Astrocyte of the spinal cord (primary cell): ENCODE measurements around the gene CAMK2B.
"Not testable (repeated sequence)": the region's sequence is repeated elsewhere in the genome, so short reads cannot be mapped to it uniquely, and the experiment has no call there.

Experiments used
- DNase-seq: peaks from one replicate; pipeline ENCODE4 v3.0.0; 2011; ENCODE audit warnings: low read depth, low spot score
- H3K4me3 ChIP-seq: 2 replicates; pipeline ENCODE4 v1.5.1; 2011; ENCODE audit warnings: low read depth, mild to moderate bottlenecking, low read length, moderate library complexity
- CTCF ChIP-seq: IDR thresholded peaks from 2 replicates; pipeline ENCODE4 v1.5.1; 2012; ENCODE audit warnings: low read depth, mild to moderate bottlenecking, low read length, inconsistent platforms
- in situ Hi-C: cut with HindIII; loops from 2 replicates; pipeline ENCODE4 v1.10.0; 2017; ENCODE audit warnings: low sequenced_read_pairs

CAMK2B gene

GRCh38 chr7:44206008-44206407, 119.4 kb downstream of the CAMK2B start:
- in situ Hi-C loops: no loop called here
- no peak overlapping the region for H3K4me3 ChIP-seq
- no peak for DNase-seq
- TF ChIP-seq CTCF: no peak

GRCh38 chr7:44201813-44202212, 123.6 kb downstream of the CAMK2B start:
- DNase-seq: no peak
- TF ChIP-seq CTCF: no peak
- H3K4me3 ChIP-seq: peak overlapping the region; percentile 98
- in situ Hi-C loops: no loop called here

- H3K4me3 ChIP-seq: peak within 1 kb of the TSS; percentile 98
- TF ChIP-seq CTCF: peak; percentile 52
- DNase-seq: peak; percentile 95
- in situ Hi-C loops: no loop called here
These were observed 124.5 kb downstream of the CAMK2B start, which contains the start of gene YKT6 for GRCh38 chr7:44200699-44201461. TSS of gene YKT6 (plus strand) at chr7:44200978. CDS start at chr7:44201136, 158 bp downstream.

- in situ Hi-C loops, DNase-seq, H3K4me3 ChIP-seq: not testable (repeated sequence)
These were observed 125.2 kb downstream of the CAMK2B start for GRCh38 chr7:44200163-44200562.

GRCh38 chr7:44197474-44197873, 127.9 kb downstream of the CAMK2B start:
- no peak for DNase-seq
- H3K4me3 ChIP-seq: no peak overlapping the region
- no peak for TF ChIP-seq CTCF
- in situ Hi-C loops: no loop called here

GRCh38 chr7:44196450-44196872, 128.9 kb downstream of the CAMK2B start:
- TF ChIP-seq CTCF: peak; percentile 87
- in situ Hi-C loops: no loop called here
- peak; percentile 54 for DNase-seq
- no peak overlapping the region for H3K4me3 ChIP-seq

- TF ChIP-seq CTCF: no peak
- no peak overlapping the region for H3K4me3 ChIP-seq
- in situ Hi-C loops: no loop called here
- no peak for DNase-seq
These were observed 129.5 kb downstream of the CAMK2B start for GRCh38 chr7:44195889-44196288.
